ENCODE measurements around the gene NABP2. TPM values are rescaled to one million over a fixed set of nuclear protein-coding genes. Genes with fewer than 3 reads are reported as not detected.
A peak's percentile ranks its signal among the peaks of the same experiment; 100 is the strongest.

Gene NABP2
- total RNA-seq, 2 donors from 2014 or later: 12.5 to 19.4 TPM

GRCh38 chr12:56278905-56279304 lies 54.8 kb downstream of the NABP2 start:
- Mint-ChIP-seq H3K27me3 (no peaks in the 10 kb centered on the region), H3K36me3 (ENCODE audit: low read depth) (peaks cover 12% of the 10 kb centered on the region), H3K4me1 (no peaks in the 10 kb centered on the region), H3K4me3 (no peak overlapping the region), H3K27ac (peak overlapping the region; percentile 47)
- ATAC-seq (no peak), DNase-seq (no peak)
- no peaks in the 10 kb centered on the region for H3K9me3 ChIP-seq (ENCODE audit: control insufficient read depth, low read length, poor library complexity, severe bottlenecking)

Other genes with a start within 250 kb of the NABP2 start
- 1 to 10 TPM; 1.5 to 2.2 TPM for gene SUOX, start 227.1 kb upstream of the NABP2 start, total RNA-seq
- 1 to 10 TPM; 3.9 to 9.4 TPM for gene IKZF4, start 203.3 kb upstream of the NABP2 start, total RNA-seq
- 10 to 100 TPM; 46.9 to 72.3 TPM for gene RPS26, start 182.4 kb upstream of the NABP2 start, total RNA-seq
- gene ERBB3, start 144.2 kb upstream of the NABP2 start, total RNA-seq: under 1 TPM; 0.60 to 0.80 TPM
- gene PA2G4, start 119.8 kb upstream of the NABP2 start, total RNA-seq: 10 to 100 TPM; 62.0 to 76.2 TPM
- 1,000 to 10,000 TPM; 5,484 to 5,668 TPM for gene RPL41, start 107.7 kb upstream of the NABP2 start, total RNA-seq
- 1 to 10 TPM; 6.8 to 8.7 TPM for gene ZC3H10, start 106.1 kb upstream of the NABP2 start, total RNA-seq
- gene ESYT1, start 96.1 kb upstream of the NABP2 start, total RNA-seq: 100 to 1,000 TPM; 178 to 211 TPM
- 1 to 10 TPM; 5.4 to 9.0 TPM for gene MYL6B, start 71.8 kb upstream of the NABP2 start, total RNA-seq
- 100 to 1,000 TPM; 741 to 784 TPM for gene MYL6, start 66.0 kb upstream of the NABP2 start, total RNA-seq
- 100 to 1,000 TPM; 130 to 138 TPM for gene SMARCC2, start 34.9 kb upstream of the NABP2 start, total RNA-seq
- gene RNF41, start 2.4 kb upstream of the NABP2 start, total RNA-seq: 10 to 100 TPM; 35.5 to 37.4 TPM
- not detected for gene SLC39A5, start 5.7 kb downstream of the NABP2 start, total RNA-seq
- gene ANKRD52, start 34.0 kb downstream of the NABP2 start, total RNA-seq: 10 to 100 TPM; 30.8 to 33.4 TPM
- gene COQ10A, start 42.6 kb downstream of the NABP2 start, total RNA-seq: 10 to 100 TPM; 28.7 to 34.4 TPM
- gene CS, start 76.0 kb downstream of the NABP2 start, total RNA-seq: 100 to 1,000 TPM; 189 to 197 TPM
- gene CNPY2, start 91.6 kb downstream of the NABP2 start, total RNA-seq: 10 to 100 TPM; 47.4 to 53.4 TPM
- 100 to 1,000 TPM in 1 of 2 donors, 10 to 100 TPM in 1; 81.1 to 108 TPM for gene PAN2, start 109.7 kb downstream of the NABP2 start, total RNA-seq
- gene IL23A, start 114.5 kb downstream of the NABP2 start, total RNA-seq: 10 to 100 TPM; 44.9 to 49.8 TPM
- gene STAT2, start 135.8 kb downstream of the NABP2 start, total RNA-seq: 100 to 1,000 TPM; 116 to 145 TPM
- gene APOF, start 138.5 kb downstream of the NABP2 start, total RNA-seq: not detected
- gene TIMELESS, start 225.1 kb downstream of the NABP2 start, total RNA-seq: 1 to 10 TPM; 5.0 to 5.1 TPM
- gene MIP, start 230.3 kb downstream of the NABP2 start, total RNA-seq: not detected
- 1 to 10 TPM; 5.8 to 6.4 TPM for gene SPRYD4, start 244.2 kb downstream of the NABP2 start, total RNA-seq

Measured in T-helper 17 cell (primary cell).